ENCODE results near the gene DOK7.

Gene DOK7

GRCh38 chr4:3462790-3463415 is at the start of gene DOK7:
Gene DOK7, plus strand, starts transcription at chr4:3463306. Its CDS starts 70 bp downstream, at chr4:3463376.
- no peak for DNase-seq

- no peak for DNase-seq
Observed at GRCh38 chr4:3413675-3414420, 49.3 kb upstream of the DOK7 start.

- no peak for DNase-seq
Observed at GRCh38 chr4:3414421-3415279, 48.5 kb upstream of the DOK7 start.

- DNase-seq, result peak; percentile 16
Observed at GRCh38 chr4:3415471-3416141, 47.5 kb upstream of the DOK7 start.

GRCh38 chr4:3416270-3416669 is 46.8 kb upstream of the DOK7 start:
- DNase-seq, result peak; percentile 24

GRCh38 chr4:3416821-3417221 is 46.3 kb upstream of the DOK7 start:
- DNase-seq, result no peak

GRCh38 chr4:3417448-3417847 is 45.7 kb upstream of the DOK7 start:
- DNase-seq, result no peak

GRCh38 chr4:3418029-3418762 is 44.9 kb upstream of the DOK7 start:
- DNase-seq, result peak; percentile 47

- DNase-seq, result no peak
Observed at GRCh38 chr4:3419836-3420605, 43.1 kb upstream of the DOK7 start.

- DNase-seq, result no peak
Observed at GRCh38 chr4:3420606-3420955, 42.5 kb upstream of the DOK7 start.

- no peak for DNase-seq
Observed at GRCh38 chr4:3420956-3421355, 42.1 kb upstream of the DOK7 start.

- no peak for DNase-seq
Observed at GRCh38 chr4:3421470-3421869, 41.6 kb upstream of the DOK7 start.

- DNase-seq, result no peak
Observed at GRCh38 chr4:3422241-3422801, 40.8 kb upstream of the DOK7 start.

- DNase-seq, result no peak
Observed at GRCh38 chr4:3422808-3423297, 40.3 kb upstream of the DOK7 start.

GRCh38 chr4:3423406-3423805 is 39.7 kb upstream of the DOK7 start:
- DNase-seq, result no peak

GRCh38 chr4:3423952-3424351 is 39.2 kb upstream of the DOK7 start:
- DNase-seq, result peak; percentile 49

- no peak for DNase-seq
Observed at GRCh38 chr4:3424522-3425095, 38.5 kb upstream of the DOK7 start.

GRCh38 chr4:3426465-3427133 is 36.5 kb upstream of the DOK7 start:
- DNase-seq, result peak; percentile 13

- no peak for DNase-seq
Observed at GRCh38 chr4:3427134-3427476, 36.0 kb upstream of the DOK7 start.

GRCh38 chr4:3427706-3428446 is 35.2 kb upstream of the DOK7 start:
- no peak for DNase-seq
